A549 (cell line): ENCODE data around the gene PPIL4. TPM values are rescaled to one million over a fixed set of nuclear protein-coding genes. Genes with fewer than 3 reads are reported as not detected.

ENCODE experiments used
- ATAC-seq, 2 experiments: fragments of 200-7000 bp in 1 of 2; fragments of >200 bp in 1 of 2; cut with Nextera tagmentation in 1 of 2; cut with Tn5 transposase in 1 of 2; 3 replicates each; pipeline versions ENCODE4 v1.8.0 to v1.9.1; 2018 to 2020; ENCODE audit warnings: mild to moderate bottlenecking in 1 of 2, moderate library complexity in 1 of 2
- CTCF ChIA-PET: fragments of 300-600 bp; sonication (Branson Sonifier 250); formaldehyde crosslinking; extraction: SDS; loops from one replicate; lab custom pipeline; 2021; ENCODE audit warnings: antibody characterized with exemption, inconsistent platforms; lab: Yijun Ruan, JAX
- POLR2A ChIA-PET: fragments of 350-600 bp; formaldehyde crosslinking; extraction: SDS; loops from one replicate; lab custom pipeline; 2021; ENCODE audit warnings: antibody characterized with exemption, inconsistent platforms; lab: Yijun Ruan, JAX
- DNase-seq, 2 experiments: peaks; one replicate each; pipeline versions ENCODE4 v3.0.0 to v3.0.0-alpha.2; 2011 to 2016; ENCODE audit warnings: low read depth in 1 of 2, low spot score in 1 of 2
- FAIRE-seq: peaks from 2 replicates; lab custom pipeline; 2011; peaks lifted over from hg19 to GRCh38; lab: Jason Lieb, UNC
- H3K27ac ChIP-seq, 2 experiments: fragments of >200 bp; sonication (Bioruptor Twin); formaldehyde crosslinking; 3 replicates each; pipeline ENCODE4 v1.5.1; 2016 to 2017
- H3K4me1 ChIP-seq: fragments of >200 bp; sonication (Bioruptor Twin); formaldehyde crosslinking; 3 replicates; pipeline ENCODE4 v1.6.1; 2016
- H3K4me2 ChIP-seq: fragments of >200 bp; sonication (Bioruptor Twin); formaldehyde crosslinking; 3 replicates; pipeline ENCODE4 v1.6.1; 2016
- H3K4me3 ChIP-seq: fragments of >200 bp; sonication (Bioruptor Twin); formaldehyde crosslinking; 3 replicates; pipeline ENCODE4 v1.5.1; 2016
- H3K9me3 ChIP-seq: fragments of >200 bp; sonication (Bioruptor Twin); formaldehyde crosslinking; 3 replicates; pipeline ENCODE4 v1.6.1; 2016
- ATOH8 ChIP-seq: fragments of 250-450 bp; sonication (Bioruptor Pico); IDR thresholded peaks from 2 replicates; pipeline ENCODE4 v1.5.0; 2020; ENCODE audit warnings: low read depth, mild to moderate bottlenecking, moderate library complexity
- CBX2 ChIP-seq: fragments of 200-600 bp; sonication (generic); IDR thresholded peaks from 2 replicates; pipeline ENCODE4 v1.6.1; 2016; ENCODE audit warnings: low read depth, mild to moderate bottlenecking, borderline replicate concordance
- CEBPB ChIP-seq, 2 experiments: fragments of >200 bp in 1 of 2; sonication (Bioruptor Twin) in 1 of 2; formaldehyde crosslinking in 1 of 2; IDR thresholded peaks; 2 replicates each; pipeline ENCODE4 v1.6.1; 2012 to 2016
- CTCF ChIP-seq: fragments of >200 bp; sonication (Bioruptor Twin); formaldehyde crosslinking; IDR thresholded peaks from 3 replicates; pipeline ENCODE4 v1.5.1; 2016
- EHF ChIP-seq: fragments of 250-450 bp; sonication (Bioruptor Pico); IDR thresholded peaks from 2 replicates; pipeline ENCODE4 v1.5.0; 2020; ENCODE audit warnings: mild to moderate bottlenecking
- EP300 ChIP-seq, 2 experiments: fragments of >200 bp; sonication (Bioruptor Twin); formaldehyde crosslinking; IDR thresholded peaks; 2 replicates in 1 of 2; 3 replicates in 1 of 2; pipeline ENCODE4 v1.6.1; 2016 to 2017
- FOSB ChIP-seq: fragments of 250-450 bp; sonication (Bioruptor Pico); IDR thresholded peaks from 2 replicates; pipeline ENCODE4 v1.5.0; 2020; ENCODE audit warnings: mild to moderate bottlenecking, moderate library complexity
- FOSL2 ChIP-seq, 2 experiments: fragments of 450-650 bp in 1 of 2; fragments of >200 bp in 1 of 2; sonication (Bioruptor Twin) in 1 of 2; formaldehyde crosslinking; IDR thresholded peaks; 2 replicates each; pipeline versions ENCODE4 v1.5.0 to v1.6.1; 2016 to 2020; ENCODE audit warnings: mild to moderate bottlenecking in 1 of 2, moderate library complexity in 1 of 2
- GATA3 ChIP-seq: IDR thresholded peaks from 2 replicates; pipeline ENCODE4 v1.6.1; 2012; ENCODE audit warnings: borderline replicate concordance
- HDAC2 ChIP-seq: fragments of 200-600 bp; sonication (generic); IDR thresholded peaks from 2 replicates; pipeline ENCODE4 v1.6.1; 2016
- HES2 ChIP-seq: fragments of >200 bp; sonication (Bioruptor Twin); formaldehyde crosslinking; IDR thresholded peaks from 2 replicates; pipeline ENCODE4 v1.6.1; 2016
- HEYL ChIP-seq: fragments of 250-450 bp; sonication (Bioruptor Pico); IDR thresholded peaks from 2 replicates; pipeline ENCODE4 v1.8.0; 2021; ENCODE audit warnings: mild to moderate bottlenecking, moderate library complexity
- HMGXB4 ChIP-seq: fragments of 250-450 bp; sonication (Bioruptor Pico); IDR thresholded peaks from 2 replicates; pipeline ENCODE4 v1.5.0; 2021; ENCODE audit warnings: mild to moderate bottlenecking, moderate library complexity, borderline replicate concordance
- HOXB13 ChIP-seq: fragments of 250-450 bp; sonication (Bioruptor Pico); IDR thresholded peaks from 2 replicates; pipeline ENCODE4 v1.5.0; 2020; ENCODE audit warnings: low read depth, mild to moderate bottlenecking, moderate library complexity
- KDM1A ChIP-seq: fragments of 200-600 bp; sonication (generic); IDR thresholded peaks from 2 replicates; pipeline ENCODE4 v1.6.1; 2016; ENCODE audit warnings: low read depth, mild to moderate bottlenecking
- KDM5A ChIP-seq: fragments of 200-600 bp; sonication (generic); IDR thresholded peaks from 2 replicates; pipeline ENCODE4 v1.6.1; 2016; ENCODE audit warnings: antibody characterized with exemption, mild to moderate bottlenecking
- MAFK ChIP-seq: fragments of 450-650 bp; IDR thresholded peaks from 2 replicates; pipeline ENCODE4 v1.6.1; 2014; ENCODE audit not compliant: partially characterized antibody
- MAZ ChIP-seq: fragments of 150-350 bp; IDR thresholded peaks from 2 replicates; pipeline ENCODE4 v1.6.1; 2014; ENCODE audit warnings: antibody characterized with exemption, low read depth, low read length, borderline replicate concordance
- MYC ChIP-seq: IDR thresholded peaks from 2 replicates; pipeline ENCODE4 v1.6.1; 2012; ENCODE audit warnings: mild to moderate bottlenecking, inconsistent platforms, low read length, improper control_type of control experiment, borderline replicate concordance
- NPAS2 ChIP-seq: fragments of 250-450 bp; sonication (Bioruptor Pico); IDR thresholded peaks from 2 replicates; pipeline ENCODE4 v1.8.0; 2022; ENCODE audit warnings: mild to moderate bottlenecking, moderate library complexity, borderline replicate concordance
- NR3C1 ChIP-seq: fragments of >200 bp; sonication (Bioruptor Twin); formaldehyde crosslinking; IDR thresholded peaks from 3 replicates; pipeline ENCODE4 v1.6.1; 2017
- PHF8 ChIP-seq: fragments of 200-600 bp; sonication (generic); IDR thresholded peaks from 2 replicates; pipeline ENCODE4 v1.6.1; 2016; ENCODE audit warnings: low read depth, mild to moderate bottlenecking, antibody characterized with exemption, moderate library complexity, borderline replicate concordance
- RARB ChIP-seq: fragments of 250-450 bp; sonication (Bioruptor Pico); IDR thresholded peaks from 2 replicates; pipeline ENCODE4 v1.8.0; 2021; ENCODE audit warnings: mild to moderate bottlenecking, moderate library complexity
- SMC3 ChIP-seq: fragments of >200 bp; sonication (Bioruptor Twin); formaldehyde crosslinking; IDR thresholded peaks from 3 replicates; pipeline ENCODE4 v1.6.1; 2018; ENCODE audit warnings: inconsistent platforms
- SREBF2 ChIP-seq: fragments of 450-650 bp; IDR thresholded peaks from 2 replicates; pipeline ENCODE4 v1.6.1; 2014; ENCODE audit warnings: mild to moderate bottlenecking, moderate library complexity
- ZSCAN20 ChIP-seq: fragments of 250-450 bp; sonication (Bioruptor Pico); IDR thresholded peaks from 2 replicates; pipeline ENCODE4 v1.8.0; 2022; ENCODE audit warnings: mild to moderate bottlenecking, moderate library complexity
- WGBS: methylation state at CpG from one replicate; pipeline ENCODE4 v1.1.6; 2017; ENCODE audit errors: missing lambda C conversion rate; 5-methylcytosine and 5-hydroxymethylcytosine counted together
- polyA plus RNA-seq, 4 experiments: library from polyadenylated mRNA; depleted of rRNA in 3 of 4; stranded (reverse); fragments of >200 nt; fragmentation: RNase III in 1 of 4; extraction: RNeasy Plus Mini Kit Qiagen cat#74134 plus additional on column Dnase treatment in 1 of 4; gene quantifications; 2 replicates in 3 of 4; 3 replicates in 1 of 4; pipeline ENCODE4 v1.2.3, GENCODE V29; 2011 to 2017

PPIL4 gene
- polyA plus RNA-seq, 2 of the 4 experiments (the other 2 are of a cell fraction): 12.1 to 17.2 TPM

- Histone ChIP-seq H3K9me3 (no peaks in the 10 kb centered on the region), H3K4me2 (no peak overlapping the region), H3K4me3 (no peak overlapping the region), H3K27ac (no peak overlapping the region), H3K4me1 (peaks cover 17% of the 10 kb centered on the region)
- no peak for TF ChIP-seq HDAC2
- no peak for TF ChIP-seq EHF (CRISPR knock-in tag)
- no peak for TF ChIP-seq NPAS2
- no peak for TF ChIP-seq HEYL (CRISPR knock-in tag)
- no peak for TF ChIP-seq HES2
- ChIA-PET POLR2A (no interaction called here), CTCF (interaction anchor here (1.1 kb wide), 1 partner anchor 31 kb away, joined by 3 read pairs; no protein-coding TSS in a partner anchor)
- 75% methylated on average over 8 of the region's 14 CpGs for WGBS
- FAIRE-seq: no peak
- ATAC-seq: no peak
- DNase-seq: no peak
Observed at GRCh38 chr6:149482545-149483333, 63.1 kb downstream of the PPIL4 start.

- TF ChIP-seq EP300 (IDR thresholded peaks at IDR 0.05): no peak
- TF ChIP-seq CBX2: no peak
- TF ChIP-seq KDM5A: no peak
- no peak for TF ChIP-seq NR3C1
- no peak for TF ChIP-seq ATOH8
- no peak for TF ChIP-seq PHF8
- TF ChIP-seq CEBPB (IDR thresholded peaks at IDR 0.05): no peak
- TF ChIP-seq SMC3: no peak
- TF ChIP-seq HMGXB4 (CRISPR knock-in tag): no peak
- TF ChIP-seq MAFK: no peak
- no peak for TF ChIP-seq EHF (CRISPR knock-in tag)
- TF ChIP-seq, all 56 proteins: peak for 0
- FAIRE-seq: no peak
- no peak for DNase-seq
- Histone ChIP-seq H3K4me2 (no peak overlapping the region), H3K27ac (no peak overlapping the region), H3K4me1 (peaks cover 15% of the 10 kb centered on the region), H3K4me3 (no peak overlapping the region), H3K9me3 (no peaks in the 10 kb centered on the region)
- WGBS: 82% methylated on average over 17 of the region's 18 CpGs
- ATAC-seq: no peak
- ChIA-PET POLR2A (no interaction called here), CTCF (interaction anchor here (1.3 kb wide), 1 partner anchor 32 kb away, joined by 3 read pairs; no protein-coding TSS in a partner anchor)
Observed at GRCh38 chr6:149480502-149481280, 65.2 kb downstream of the PPIL4 start.

- ATAC-seq (no peak), FAIRE-seq (no peak), DNase-seq (no peak)
- no peak for TF ChIP-seq SREBF2
- no peak for TF ChIP-seq MAZ
- no peak for TF ChIP-seq SMC3
- no peak for TF ChIP-seq FOSB (CRISPR knock-in tag)
- no peak for TF ChIP-seq FOSL2 (IDR thresholded peaks at IDR 0.05)
- no peak for TF ChIP-seq FOSL2 (CRISPR knock-in tag; IDR thresholded peaks at IDR 0.05)
- no peak for TF ChIP-seq CTCF
- TF ChIP-seq KDM1A: no peak
- TF ChIP-seq GATA3: no peak
- TF ChIP-seq EP300 (IDR thresholded peaks at IDR 0.05): no peak
- no peak for TF ChIP-seq ZSCAN20
- TF ChIP-seq EHF (CRISPR knock-in tag): no peak
- TF ChIP-seq RARB (CRISPR knock-in tag): no peak
- TF ChIP-seq HOXB13 (CRISPR knock-in tag): no peak
- no peak for TF ChIP-seq NPAS2
- no peak for TF ChIP-seq MYC
- peaks cover 1% of the 10 kb centered on the region; the same call in 1 of the 3 replicates for H3K4me1 ChIP-seq
- H3K9me3 ChIP-seq: no peaks in the 10 kb centered on the region
- 92% methylated on average over 5 of the region's 5 CpGs for WGBS
- ChIA-PET CTCF (interaction anchor here (1.0 kb wide), 1 partner anchor 901 kb away, joined by 3 read pairs; no protein-coding TSS in a partner anchor), POLR2A (no interaction called here)
- H3K4me3 ChIP-seq: no peak overlapping the region
- no peak overlapping the region for H3K27ac ChIP-seq
- no peak overlapping the region for H3K4me2 ChIP-seq
Observed at GRCh38 chr6:149478631-149479314, 67.1 kb downstream of the PPIL4 start.
